H9 (cell line): ENCODE data around the gene SUMF1. TPM values are rescaled to one million over a fixed set of nuclear protein-coding genes. Genes with fewer than 3 reads are reported as not detected.

Source experiments
- DNase-seq: peaks from one replicate; pipeline ENCODE4 v3.0.0-alpha.2; 2017
- H2AFZ ChIP-seq: one replicate; pipeline ENCODE4 v1.6.1; 2013; ENCODE audit warnings: mild to moderate bottlenecking, low read length, control low read depth, moderate library complexity
- H2AK5ac ChIP-seq: 2 replicates; pipeline ENCODE4 v1.6.1; 2013; ENCODE audit warnings: low read length, control low read depth, mixed read lengths; ENCODE audit not compliant: insufficient read length
- H2BK120ac ChIP-seq: one replicate; pipeline ENCODE4 v1.6.1; 2013; ENCODE audit warnings: low read depth, mild to moderate bottlenecking, low read length, control low read depth, inconsistent platforms; ENCODE audit not compliant: poor library complexity, severe bottlenecking
- H2BK12ac ChIP-seq: 2 replicates; pipeline ENCODE4 v1.6.1; 2013; ENCODE audit warnings: low read length, control low read depth, mixed read lengths, low read depth; ENCODE audit not compliant: insufficient read length
- H2BK15ac ChIP-seq: 2 replicates; pipeline ENCODE4 v1.6.1; 2013; ENCODE audit warnings: low read depth, low read length, control low read depth
- H2BK20ac ChIP-seq: one replicate; pipeline ENCODE4 v1.6.1; 2013; ENCODE audit warnings: low read depth, mild to moderate bottlenecking, low read length, control low read depth, inconsistent platforms; ENCODE audit not compliant: poor library complexity, severe bottlenecking
- H2BK5ac ChIP-seq: 2 replicates; pipeline ENCODE4 v1.6.1; 2013; ENCODE audit warnings: low read length, control low read depth, mixed read lengths; ENCODE audit not compliant: insufficient read length
- H3K14ac ChIP-seq: 2 replicates; pipeline ENCODE4 v1.6.1; 2013; ENCODE audit warnings: low read length, control low read depth; ENCODE audit not compliant: insufficient read depth
- H3K18ac ChIP-seq: 2 replicates; pipeline ENCODE4 v1.6.1; 2013; ENCODE audit warnings: low read depth, mild to moderate bottlenecking, mixed read lengths, low read length, control low read depth; ENCODE audit not compliant: insufficient read length
- H3K23ac ChIP-seq: 2 replicates; pipeline ENCODE4 v1.6.1; 2013; ENCODE audit warnings: low read length, control low read depth, mixed read lengths, low read depth; ENCODE audit not compliant: insufficient read length
- H3K23me2 ChIP-seq: 2 replicates; pipeline ENCODE4 v1.6.1; 2013; ENCODE audit warnings: low read depth, mild to moderate bottlenecking, mixed read lengths, low read length, control low read depth; ENCODE audit not compliant: insufficient read length, poor library complexity, severe bottlenecking
- H3K27ac ChIP-seq: 2 replicates; pipeline ENCODE4 v1.5.1; 2013; ENCODE audit warnings: low read length, control low read depth, mixed read lengths, low read depth; ENCODE audit not compliant: insufficient read length
- H3K27me3 ChIP-seq: 2 replicates; pipeline ENCODE4 v1.6.1; 2013; ENCODE audit warnings: low read length, control low read depth, inconsistent platforms; ENCODE audit not compliant: insufficient read depth
- H3K4ac ChIP-seq: 2 replicates; pipeline ENCODE4 v1.6.1; 2013; ENCODE audit warnings: low read depth, mild to moderate bottlenecking, control low read depth, inconsistent platforms, low read length, moderate library complexity
- H3K4me1 ChIP-seq: 2 replicates; pipeline ENCODE4 v1.6.1; 2013; ENCODE audit warnings: low read length, control low read depth, inconsistent platforms; ENCODE audit not compliant: insufficient read depth
- H3K4me2 ChIP-seq: 2 replicates; pipeline ENCODE4 v1.6.1; 2013; ENCODE audit warnings: low read length, control low read depth, mixed read lengths; ENCODE audit not compliant: insufficient read length, insufficient read depth
- H3K56ac ChIP-seq: 2 replicates; pipeline ENCODE4 v1.6.1; 2013; ENCODE audit warnings: low read depth, mild to moderate bottlenecking, mixed read lengths, low read length, control low read depth; ENCODE audit not compliant: insufficient read length
- H3K79me1 ChIP-seq: 2 replicates; pipeline ENCODE4 v1.6.1; 2013; ENCODE audit warnings: low read depth, mild to moderate bottlenecking, moderate library complexity, low read length, control low read depth, inconsistent platforms; ENCODE audit not compliant: insufficient read depth, poor library complexity, severe bottlenecking
- H3K79me2 ChIP-seq: 2 replicates; pipeline ENCODE4 v1.6.1; 2013; ENCODE audit warnings: low read length, control low read depth, inconsistent platforms; ENCODE audit not compliant: insufficient read depth
- H3K9ac ChIP-seq: 2 replicates; pipeline ENCODE4 v1.6.1; 2013; ENCODE audit warnings: low read length, control low read depth, mixed read lengths; ENCODE audit not compliant: insufficient read length; ENCODE audit errors: extremely low read depth
- H3K9me3 ChIP-seq: one replicate; pipeline ENCODE4 v1.6.1; 2013; ENCODE audit warnings: low read depth, low read length, inconsistent platforms; ENCODE audit not compliant: control insufficient read depth
- H3T11ph ChIP-seq: one replicate; pipeline ENCODE4 v1.6.1; 2013; ENCODE audit warnings: mild to moderate bottlenecking, low read length, control low read depth, inconsistent platforms
- H4K20me1 ChIP-seq: one replicate; pipeline ENCODE4 v1.6.1; 2013; ENCODE audit not compliant: control insufficient read depth, insufficient read length, insufficient read depth
- H4K5ac ChIP-seq: 2 replicates; pipeline ENCODE4 v1.6.1; 2013; ENCODE audit warnings: low read depth, mild to moderate bottlenecking, mixed read lengths, low read length, control low read depth; ENCODE audit not compliant: insufficient read length
- H4K8ac ChIP-seq: replicated peaks from 2 replicates; pipeline ENCODE4 v1.6.1; 2013; ENCODE audit warnings: low read length, control low read depth, mixed read lengths, low read depth; ENCODE audit not compliant: insufficient read length
- H4K91ac ChIP-seq: 2 replicates; pipeline ENCODE4 v1.6.1; 2013; ENCODE audit warnings: low read depth, mild to moderate bottlenecking, moderate library complexity, mixed read lengths, low read length, control low read depth; ENCODE audit not compliant: insufficient read length
- H3K27ac Mint-ChIP-seq, 3 experiments: 2 replicates in 2 of 3; 3 replicates in 1 of 3; pipeline ENCODE4 v1.8.0; 2020 to 2021; ENCODE audit warnings: mixed read lengths in 3 of 3, mild to moderate bottlenecking in 1 of 3, moderate library complexity in 1 of 3
- H3K27me3 Mint-ChIP-seq: 2 replicates; pipeline ENCODE4 v1.8.0; 2021; ENCODE audit warnings: low read depth, mild to moderate bottlenecking, moderate library complexity, mixed read lengths
- H3K36me3 Mint-ChIP-seq, 3 experiments: 2 replicates in 2 of 3; 3 replicates in 1 of 3; pipeline ENCODE4 v1.8.0; 2020 to 2021; ENCODE audit warnings: low read depth in 3 of 3, mixed read lengths in 3 of 3; ENCODE audit not compliant: insufficient read depth in 1 of 3
- H3K4me1 Mint-ChIP-seq, 2 experiments: 2 replicates each; pipeline ENCODE4 v1.8.0; 2020; ENCODE audit warnings: mixed read lengths in 2 of 2
- H3K4me3 Mint-ChIP-seq, 2 experiments: 2 replicates in 1 of 2; 3 replicates in 1 of 2; pipeline ENCODE4 v1.8.0; 2020 to 2021; ENCODE audit warnings: mild to moderate bottlenecking in 2 of 2, mixed read lengths in 2 of 2, moderate library complexity in 1 of 2
- H3K9me3 Mint-ChIP-seq, 2 experiments: 2 replicates in 1 of 2; 3 replicates in 1 of 2; pipeline ENCODE4 v1.8.0; 2020; ENCODE audit warnings: mild to moderate bottlenecking in 2 of 2, mixed read lengths in 2 of 2, moderate library complexity in 1 of 2
- WGBS: extraction: QIAGEN DNeasy Blood & Tissue Kit; methylation state at CpG from one replicate; pipeline ENCODE4 v1.1.7; 2013; ENCODE audit warnings: missing lambda C conversion rate, low lambda C conversion rate, mixed read lengths; ENCODE audit not compliant: insufficient read length; ENCODE audit errors: extremely low coverage; 5-methylcytosine and 5-hydroxymethylcytosine counted together
- total RNA-seq: library from RNA; stranded (reverse); gene quantifications from 2 replicates; pipeline ENCODE4 v1.2.1, GENCODE V29; 2021
- TF ChIP-seq, protein P1 (sequence below): fragments of 200-600 bp; sonication (generic); conservative IDR thresholded peaks from 3 replicates; pipeline ENCODE4 v1.8.0; 2021; ENCODE audit warnings: antibody characterized with exemption, mild to moderate bottlenecking

SUMF1 gene
- total RNA-seq, 1 experiment from 2014 or later: 9.5 TPM

DNA sequence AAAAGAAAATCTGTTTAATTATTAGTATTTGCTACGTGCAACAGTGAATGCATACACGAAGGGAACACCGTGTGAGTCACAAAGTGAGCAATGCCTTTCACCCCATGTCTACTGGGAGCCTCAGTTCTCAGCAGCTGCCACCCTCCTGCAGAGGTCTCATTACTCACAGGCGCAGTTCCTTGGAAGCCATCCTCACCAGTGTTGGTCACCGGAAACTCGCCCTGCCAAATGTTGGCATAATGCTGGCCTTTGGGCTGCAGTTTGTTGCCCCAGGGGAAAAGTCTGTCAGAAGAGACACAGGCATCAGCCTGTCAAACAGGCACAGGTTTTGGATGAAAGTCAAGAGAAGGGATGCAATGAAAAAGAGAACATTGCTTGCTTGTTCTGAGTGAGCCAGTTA, 50.1 kb downstream of the SUMF1 start:
- Mint-ChIP-seq H3K4me1 (peaks cover 0 to 3% of the 10 kb centered on the region in 2 experiments; a peak in 1 of 4 replicates), H3K27ac (no peak overlapping the region; a peak in 1 of 7 replicates), H3K4me3 (no peak overlapping the region), H3K36me3 (peaks cover 0 to 4% (median 1%) of the 10 kb centered on the region in 3 experiments; a peak in 1 of 7 replicates), H3K27me3 (no peaks in the 10 kb centered on the region), H3K9me3 (no peaks in the 10 kb centered on the region)
- no peak overlapping the region for H3T11ph ChIP-seq
- no peaks in the 10 kb centered on the region for H3K9me3 ChIP-seq
- H3K4ac ChIP-seq: no peak overlapping the region
- H3K79me2 ChIP-seq: no peaks in the 10 kb centered on the region
- TF ChIP-seq, protein P1, sequence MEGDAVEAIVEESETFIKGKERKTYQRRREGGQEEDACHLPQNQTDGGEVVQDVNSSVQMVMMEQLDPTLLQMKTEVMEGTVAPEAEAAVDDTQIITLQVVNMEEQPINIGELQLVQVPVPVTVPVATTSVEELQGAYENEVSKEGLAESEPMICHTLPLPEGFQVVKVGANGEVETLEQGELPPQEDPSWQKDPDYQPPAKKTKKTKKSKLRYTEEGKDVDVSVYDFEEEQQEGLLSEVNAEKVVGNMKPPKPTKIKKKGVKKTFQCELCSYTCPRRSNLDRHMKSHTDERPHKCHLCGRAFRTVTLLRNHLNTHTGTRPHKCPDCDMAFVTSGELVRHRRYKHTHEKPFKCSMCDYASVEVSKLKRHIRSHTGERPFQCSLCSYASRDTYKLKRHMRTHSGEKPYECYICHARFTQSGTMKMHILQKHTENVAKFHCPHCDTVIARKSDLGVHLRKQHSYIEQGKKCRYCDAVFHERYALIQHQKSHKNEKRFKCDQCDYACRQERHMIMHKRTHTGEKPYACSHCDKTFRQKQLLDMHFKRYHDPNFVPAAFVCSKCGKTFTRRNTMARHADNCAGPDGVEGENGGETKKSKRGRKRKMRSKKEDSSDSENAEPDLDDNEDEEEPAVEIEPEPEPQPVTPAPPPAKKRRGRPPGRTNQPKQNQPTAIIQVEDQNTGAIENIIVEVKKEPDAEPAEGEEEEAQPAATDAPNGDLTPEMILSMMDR: no peak
- H3K9ac ChIP-seq: no peak overlapping the region
- H4K20me1 ChIP-seq: no peaks in the 10 kb centered on the region
- H2BK5ac ChIP-seq: no peak overlapping the region
- no peak overlapping the region for H4K5ac ChIP-seq
- no peaks in the 10 kb centered on the region for H3K79me1 ChIP-seq
- no peak overlapping the region for H3K27ac ChIP-seq
- no peak overlapping the region for H2BK120ac ChIP-seq
- no peak overlapping the region for H4K8ac ChIP-seq
- H2AK5ac ChIP-seq: no peak overlapping the region
- no peak for DNase-seq
- H3K27me3 ChIP-seq: no peaks in the 10 kb centered on the region
- no peak overlapping the region for H2BK20ac ChIP-seq
- no peak overlapping the region for H3K23ac ChIP-seq
- H3K56ac ChIP-seq: no peak overlapping the region
- no peak overlapping the region for H2BK15ac ChIP-seq
- H3K4me1 ChIP-seq: no peaks in the 10 kb centered on the region
- WGBS: no CpG with 5 or more reads among the region's 6 CpGs
- no peak overlapping the region for H3K14ac ChIP-seq
- H3K23me2 ChIP-seq: no peaks in the 10 kb centered on the region
- H2BK12ac ChIP-seq: no peak overlapping the region
- no peak overlapping the region for H2AFZ ChIP-seq
- H3K4me2 ChIP-seq: no peak overlapping the region
- no peak overlapping the region for H4K91ac ChIP-seq
- H3K18ac ChIP-seq: no peak overlapping the region
